Measurements from ENCODE around the gene SH3PXD2A.

DNA sequence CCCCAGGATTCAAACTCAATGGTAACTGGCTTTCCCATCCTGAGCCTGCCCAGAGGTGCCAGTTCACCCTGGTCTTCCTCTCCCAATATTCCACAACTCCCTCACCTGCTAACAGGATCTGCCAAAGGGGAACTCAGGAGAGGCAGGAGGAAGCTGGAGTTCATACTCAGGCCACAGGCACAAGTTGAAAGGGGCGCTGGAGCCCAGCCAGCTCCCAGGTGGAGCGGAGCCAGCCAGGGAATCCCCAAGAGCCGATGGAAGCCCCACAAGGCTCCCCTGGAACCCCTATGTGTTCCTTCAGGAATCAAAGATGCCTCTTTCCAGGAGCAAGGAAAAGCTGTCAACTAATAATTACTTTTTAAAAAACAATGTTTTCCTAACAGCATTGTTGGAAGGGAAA, 63.5 kb downstream of the SH3PXD2A start:
- no peak for TF ChIP-seq GATA2 (IDR thresholded peaks at IDR 0.05; ENCODE audit: low read depth, low read length)
- TF ChIP-seq GATA3 (IDR thresholded peaks at IDR 0.05; ENCODE audit: low read depth, low read length): no peak

All from SH-SY5Y (cell line).